ENCODE data around the gene GRAMD2B.

DNA sequence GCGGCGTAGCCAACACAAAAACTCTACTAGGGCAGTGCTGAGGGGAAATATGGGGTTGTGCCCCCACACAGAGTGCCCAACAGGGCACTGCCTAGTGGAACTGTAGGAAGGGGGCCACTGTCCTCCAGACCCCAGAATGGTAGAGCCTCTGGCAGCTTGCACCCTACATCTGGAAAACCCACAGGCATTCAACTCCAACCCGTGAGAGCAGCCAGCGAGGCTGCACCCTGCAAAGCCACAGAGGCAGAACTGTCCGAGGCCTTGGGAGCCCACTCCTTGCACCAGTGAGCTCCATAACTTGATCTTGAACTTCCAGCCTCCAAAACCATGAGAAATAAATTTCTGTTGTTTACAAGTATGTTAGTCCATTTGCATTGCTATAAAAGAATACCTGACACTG, 27.7 kb downstream of the GRAMD2B start:
- TF ChIP-seq, protein P1, sequence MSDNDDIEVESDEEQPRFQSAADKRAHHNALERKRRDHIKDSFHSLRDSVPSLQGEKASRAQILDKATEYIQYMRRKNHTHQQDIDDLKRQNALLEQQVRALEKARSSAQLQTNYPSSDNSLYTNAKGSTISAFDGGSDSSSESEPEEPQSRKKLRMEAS (IDR thresholded peaks at IDR 0.05) = no peak
- TF ChIP-seq CREB1 (IDR thresholded peaks at IDR 0.05; ENCODE audit: low read depth) = no peak
- no peak for TF ChIP-seq ZBTB7A (IDR thresholded peaks at IDR 0.05; ENCODE audit: low read depth)
- TF ChIP-seq EGR1 (IDR thresholded peaks at IDR 0.05) = no peak
- TF ChIP-seq TEAD4 (IDR thresholded peaks at IDR 0.05) = no peak
- TF ChIP-seq RAD21 (IDR thresholded peaks at IDR 0.05; ENCODE audit: low read depth) = no peak
- no peak for TF ChIP-seq REST (IDR thresholded peaks at IDR 0.05; ENCODE audit: low read depth)
- TF ChIP-seq EP300 (IDR thresholded peaks at IDR 0.05; ENCODE audit: borderline replicate concordance) = no peak
- no peak for TF ChIP-seq TCF12 (IDR thresholded peaks at IDR 0.05; ENCODE audit: low read depth)
- no peak for TF ChIP-seq CEBPB (IDR thresholded peaks at IDR 0.05)
- TF ChIP-seq TAF1 (IDR thresholded peaks at IDR 0.05; ENCODE audit: low read depth) = no peak
- no peak for TF ChIP-seq FOXM1 (IDR thresholded peaks at IDR 0.05; ENCODE audit: borderline replicate concordance, low read depth)
- no peak for TF ChIP-seq NFIC (IDR thresholded peaks at IDR 0.05)

Measured in Ishikawa (cell line).